NCI-H774 (cell line): ENCODE measurements around the gene BIVM.

ENCODE experiments used
- DNase-seq: peaks from one replicate; lab custom pipeline; 2025; lab: John Stamatoyannopoulos, UW

BIVM gene

GRCh38 chr13:102881819-102882686 is 83.1 kb downstream of the BIVM start:
- DNase-seq: no peak
